Measurements from ENCODE around the gene RNF150.

DNA sequence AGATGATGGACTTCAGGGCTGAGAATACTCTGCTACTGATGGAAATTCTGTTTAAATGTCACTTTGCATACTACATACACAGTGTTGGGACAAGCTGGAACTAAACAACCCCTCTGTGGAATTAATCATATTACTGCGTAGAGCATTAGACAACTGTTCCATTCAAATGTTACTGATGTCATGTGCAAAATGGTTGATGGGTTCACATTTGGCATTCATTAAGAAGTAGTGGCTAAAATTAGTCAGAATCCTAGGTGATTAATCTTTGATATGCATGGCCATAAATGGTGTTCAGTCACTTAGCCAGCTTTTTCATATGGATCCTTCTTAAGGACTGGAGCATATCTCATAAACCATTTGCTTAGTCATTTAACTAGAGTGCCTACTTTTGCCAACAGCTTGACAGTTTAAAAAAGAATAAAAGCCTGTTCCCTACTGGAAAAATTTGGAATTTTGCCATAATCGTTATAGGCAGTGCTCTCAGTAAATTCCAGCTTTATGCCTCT, 105.2 kb downstream of the RNF150 start:
- TF ChIP-seq, protein P1, sequence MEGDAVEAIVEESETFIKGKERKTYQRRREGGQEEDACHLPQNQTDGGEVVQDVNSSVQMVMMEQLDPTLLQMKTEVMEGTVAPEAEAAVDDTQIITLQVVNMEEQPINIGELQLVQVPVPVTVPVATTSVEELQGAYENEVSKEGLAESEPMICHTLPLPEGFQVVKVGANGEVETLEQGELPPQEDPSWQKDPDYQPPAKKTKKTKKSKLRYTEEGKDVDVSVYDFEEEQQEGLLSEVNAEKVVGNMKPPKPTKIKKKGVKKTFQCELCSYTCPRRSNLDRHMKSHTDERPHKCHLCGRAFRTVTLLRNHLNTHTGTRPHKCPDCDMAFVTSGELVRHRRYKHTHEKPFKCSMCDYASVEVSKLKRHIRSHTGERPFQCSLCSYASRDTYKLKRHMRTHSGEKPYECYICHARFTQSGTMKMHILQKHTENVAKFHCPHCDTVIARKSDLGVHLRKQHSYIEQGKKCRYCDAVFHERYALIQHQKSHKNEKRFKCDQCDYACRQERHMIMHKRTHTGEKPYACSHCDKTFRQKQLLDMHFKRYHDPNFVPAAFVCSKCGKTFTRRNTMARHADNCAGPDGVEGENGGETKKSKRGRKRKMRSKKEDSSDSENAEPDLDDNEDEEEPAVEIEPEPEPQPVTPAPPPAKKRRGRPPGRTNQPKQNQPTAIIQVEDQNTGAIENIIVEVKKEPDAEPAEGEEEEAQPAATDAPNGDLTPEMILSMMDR (conservative IDR thresholded peaks at IDR 0.05; ENCODE audit: low read depth, low read length) = no peak
- TF ChIP-seq EZH2 (IDR thresholded peaks at IDR 0.05; ENCODE audit: borderline replicate concordance, low read depth, low read length, poor library complexity, severe bottlenecking) = no peak

Measured in A673 (cell line).